Sciatic nerve (tissue), 2 donors: ENCODE results near the gene PRPF40B. TPM values are rescaled to one million over a fixed set of nuclear protein-coding genes. Genes with fewer than 3 reads are reported as not detected.
A peak's percentile ranks its signal among the peaks of the same experiment; 100 is the strongest.
"Not testable (repeated sequence)": the region's sequence is repeated elsewhere in the genome, so short reads cannot be mapped to it uniquely, and the experiment has no call there.

ENCODE experiments used
- ATAC-seq: fragments of 200-7000 bp; cut with Tn5 transposase; one replicate; pipeline ENCODE4 v1.9.1; 2020; ENCODE audit warnings: mild to moderate bottlenecking, moderate library complexity
- DNase-seq: peaks from one replicate; pipeline ENCODE4 v3.0.0-alpha.2; 2020; ENCODE audit warnings: low spot score
- intact Hi-C: fragments of 100-400 bp; cut with DNase I; formaldehyde crosslinking; loops from one replicate; pipeline ENCODE4 v1.14.2; 2022
- total RNA-seq: library from RNA; stranded (reverse); fragmentation: NEBNext Ultra II Directional; extraction: Animal tissue kit (Norgen Biotek cat#: 25700); gene quantifications from one replicate; pipeline ENCODE4 v1.2.1, GENCODE V29; 2021
- donor health status: DM: no; HTN: no; CAD: no.
- donor health status: DM: no; HTN: no; CAD: no.

Gene PRPF40B
- total RNA-seq, 1 donor from 2014 or later: 37.9 TPM

GRCh38 chr12:49605539-49605938 lies 17.8 kb upstream of the PRPF40B start, which contains the start of gene FAM186B:
FAM186B (minus strand) TSS chr12:49605639; CDS start chr12:49605477, 162 bp downstream.
- DNase-seq, ATAC-seq, intact Hi-C loops: not testable (repeated sequence)

GRCh38 chr12:49609059-49609874 lies 14.1 kb upstream of the PRPF40B start:
- intact Hi-C loops: no loop called here
- ATAC-seq (no peak), DNase-seq (no peak)

- DNase-seq: no peak
- ATAC-seq: no peak
- intact Hi-C loops: no loop called here
These were observed 13.5 kb upstream of the PRPF40B start for GRCh38 chr12:49609875-49610154.

GRCh38 chr12:49610785-49611184 lies 12.6 kb upstream of the PRPF40B start:
- ATAC-seq, intact Hi-C loops, DNase-seq: not testable (repeated sequence)

- intact Hi-C loops: no loop called here
- ATAC-seq (no peak), DNase-seq (no peak)
These were observed 11.2 kb upstream of the PRPF40B start for GRCh38 chr12:49612210-49612609.

GRCh38 chr12:49615725-49616124 lies 7.6 kb upstream of the PRPF40B start:
- intact Hi-C loops: no loop called here
- ATAC-seq (no peak), DNase-seq (no peak)

GRCh38 chr12:49616533-49617219 lies 6.7 kb upstream of the PRPF40B start:
- intact Hi-C loops: no loop called here
- DNase-seq: no peak
- ATAC-seq: no peak

GRCh38 chr12:49618576-49618975 lies 4.8 kb upstream of the PRPF40B start:
- intact Hi-C loops: no loop called here

GRCh38 chr12:49619286-49619685 lies 4.1 kb upstream of the PRPF40B start:
- ATAC-seq (no peak), DNase-seq (no peak)
- intact Hi-C loops: no loop called here

More at GRCh38 chr12:49618576-49618975, 4.8 kb upstream of the PRPF40B start:
- ATAC-seq (no peak), DNase-seq (no peak)

GRCh38 chr12:49621651-49622500 lies 1.5 kb upstream of the PRPF40B start:
- ATAC-seq (peak; percentile 34), DNase-seq (no peak)
- intact Hi-C loops: no loop called here

GRCh38 chr12:49622501-49623141 lies 740 bp upstream of the PRPF40B start:
- DNase-seq (no peak), ATAC-seq (peak; percentile 54)
- intact Hi-C loops: no loop called here

- intact Hi-C loops: no loop called here
- DNase-seq: no peak
- ATAC-seq: no peak
These were observed 1.7 kb downstream of the PRPF40B start for GRCh38 chr12:49624921-49625577.

GRCh38 chr12:49626169-49626835 lies 2.9 kb downstream of the PRPF40B start:
- ATAC-seq: no peak
- DNase-seq: no peak
- intact Hi-C loops: no loop called here

- ATAC-seq (no peak), DNase-seq (no peak)
- intact Hi-C loops: no loop called here
These were observed 3.5 kb downstream of the PRPF40B start for GRCh38 chr12:49626836-49627235.

GRCh38 chr12:49627752-49628360 lies 4.5 kb downstream of the PRPF40B start:
- DNase-seq: no peak

GRCh38 chr12:49631336-49631907 lies 8.1 kb downstream of the PRPF40B start:
- intact Hi-C loops: no loop called here
- DNase-seq (no peak), ATAC-seq (no peak)

More at GRCh38 chr12:49627752-49628360, 4.5 kb downstream of the PRPF40B start:
- intact Hi-C loops: no loop called here
- no peak for ATAC-seq

- no peak for DNase-seq
- ATAC-seq: no peak
- intact Hi-C loops: no loop called here
These were observed 9.0 kb downstream of the PRPF40B start for GRCh38 chr12:49632401-49632800.
